Dedifferentiated amniotic fluid mesenchymal stem cell (primary cell): ENCODE data around the gene FAT2.
"Not testable (repeated sequence)": the region's sequence is repeated elsewhere in the genome, so short reads cannot be mapped to it uniquely, and the experiment has no call there.

ENCODE experiments used
- DNase-seq: peaks from one replicate; pipeline ENCODE4 v3.0.0-alpha.2; 2016; ENCODE audit errors: extremely low spot score

The FAT2 gene

GRCh38 chr5:151581812-151582583, 9.1 kb downstream of the FAT2 start:
- no peak for DNase-seq

- no peak for DNase-seq
Measured at GRCh38 chr5:151581347-151581746, 9.8 kb downstream of the FAT2 start.

- DNase-seq, result no peak
Measured at GRCh38 chr5:151580858-151581257, 10.3 kb downstream of the FAT2 start.

DNA sequence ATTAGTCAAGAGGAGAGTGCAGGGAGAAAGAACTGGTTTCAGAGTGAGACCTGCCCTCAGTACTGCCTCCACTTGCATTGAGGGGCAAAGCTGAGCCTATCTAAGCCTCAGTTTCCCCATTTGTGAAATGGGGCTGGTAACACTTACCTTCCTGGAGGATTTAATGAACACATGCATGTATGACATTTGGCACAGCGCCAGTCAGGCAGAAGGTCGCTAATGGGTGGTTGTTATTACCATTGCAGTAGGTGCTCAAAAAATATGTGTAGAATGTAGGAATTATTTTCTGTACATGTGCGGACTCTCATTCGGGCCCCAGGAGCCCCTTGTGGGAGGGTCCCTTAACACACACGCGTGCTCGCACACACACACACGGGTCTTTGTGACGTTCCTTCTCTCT, 10.9 kb downstream of the FAT2 start:
- no peak for DNase-seq

GRCh38 chr5:151579146-151579545, 12.0 kb downstream of the FAT2 start:
- not testable (repeated sequence) for DNase-seq

- DNase-seq, result no peak
Measured at GRCh38 chr5:151578326-151579025, 12.7 kb downstream of the FAT2 start.

- no peak for DNase-seq
Measured at GRCh38 chr5:151577566-151577965, 13.6 kb downstream of the FAT2 start.

GRCh38 chr5:151574444-151574996, 16.6 kb downstream of the FAT2 start:
- no peak for DNase-seq

- no peak for DNase-seq
Measured at GRCh38 chr5:151572657-151573368, 18.3 kb downstream of the FAT2 start.

DNA sequence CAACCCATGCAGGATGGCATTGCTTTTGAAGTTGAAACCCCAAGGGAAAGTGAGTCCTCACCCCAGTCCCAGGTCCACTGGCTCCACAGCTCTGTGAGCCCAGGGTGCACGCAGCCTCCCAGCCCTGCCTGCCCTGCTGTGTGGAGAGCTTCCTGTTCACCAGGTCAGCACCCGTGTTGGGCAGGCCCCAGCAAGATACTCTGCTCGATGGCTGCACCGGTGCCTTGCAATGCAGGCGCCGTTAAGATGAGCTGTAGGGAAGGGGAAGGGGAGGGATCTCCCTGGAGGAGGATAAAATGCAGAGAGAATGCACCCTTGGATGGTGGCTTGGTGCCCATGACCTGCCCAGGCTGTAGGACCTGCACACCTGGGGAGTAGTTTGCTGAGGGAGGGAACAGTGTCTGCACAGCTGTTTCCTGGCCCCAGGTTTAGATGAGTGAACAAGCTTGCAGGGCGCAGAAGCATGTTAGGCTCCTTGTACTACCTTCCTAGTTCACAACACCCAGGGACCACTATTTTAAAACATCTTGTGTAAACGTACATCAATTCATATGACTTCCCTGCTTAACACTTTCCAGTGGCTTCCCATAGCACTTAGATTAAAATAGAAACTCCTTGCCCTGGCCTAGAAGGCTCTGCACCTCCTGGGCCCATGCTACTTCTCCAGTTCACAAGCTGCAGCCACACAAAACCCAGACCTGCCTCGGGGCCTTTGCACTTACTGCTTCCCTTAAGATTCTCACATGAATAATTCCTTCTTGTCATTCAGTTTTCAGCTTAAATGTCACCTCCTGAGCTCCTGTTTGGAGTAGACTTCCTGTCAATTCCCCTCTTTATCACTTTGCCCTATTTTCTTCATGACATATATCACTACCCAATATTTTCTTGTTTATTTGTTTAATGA, 19.6 kb downstream of the FAT2 start:
- no peak for DNase-seq

DNA sequence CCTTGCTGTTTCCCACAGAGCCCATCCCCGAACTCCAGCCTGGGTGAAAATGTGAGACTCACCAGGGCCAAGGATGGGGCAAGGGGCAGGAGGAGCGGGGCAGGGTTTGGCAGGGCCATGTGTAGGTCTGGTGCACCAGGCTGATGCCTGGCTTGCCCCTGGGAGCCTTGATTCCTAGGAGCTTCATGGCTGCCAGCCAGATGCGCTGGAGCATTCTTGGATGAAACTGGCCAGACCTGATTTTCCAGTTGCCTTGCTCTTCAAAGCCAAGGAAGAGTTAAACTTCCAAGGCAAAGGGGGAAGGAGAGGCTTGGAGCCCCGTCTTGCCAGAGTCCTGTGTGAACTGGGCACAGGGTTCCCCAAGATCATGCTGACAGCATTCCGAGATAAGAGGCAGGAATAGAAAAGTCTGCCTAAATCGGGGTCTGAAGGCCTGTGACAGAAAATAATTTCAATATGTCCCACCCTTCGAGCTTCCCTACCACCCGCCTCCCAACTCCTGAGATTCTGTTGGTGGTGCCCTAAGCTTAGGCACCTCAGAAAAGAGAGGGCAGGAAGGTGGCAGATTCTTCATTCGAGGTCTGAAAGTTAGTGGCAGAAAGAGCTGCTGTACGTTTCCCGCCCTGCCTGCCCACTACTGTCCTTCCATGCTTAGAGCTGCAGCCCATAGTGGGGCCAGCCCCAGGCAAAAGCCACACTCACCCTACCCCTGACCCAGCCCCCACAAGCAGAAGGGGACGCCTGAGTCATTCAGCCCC, 20.4 kb downstream of the FAT2 start:
- no peak for DNase-seq

- DNase-seq, result no peak
Measured at GRCh38 chr5:151570058-151570457, 21.1 kb downstream of the FAT2 start.

- no peak for DNase-seq
Measured at GRCh38 chr5:151569132-151570046, 21.7 kb downstream of the FAT2 start.

GRCh38 chr5:151568036-151568435, 23.1 kb downstream of the FAT2 start:
- DNase-seq, result no peak

DNA sequence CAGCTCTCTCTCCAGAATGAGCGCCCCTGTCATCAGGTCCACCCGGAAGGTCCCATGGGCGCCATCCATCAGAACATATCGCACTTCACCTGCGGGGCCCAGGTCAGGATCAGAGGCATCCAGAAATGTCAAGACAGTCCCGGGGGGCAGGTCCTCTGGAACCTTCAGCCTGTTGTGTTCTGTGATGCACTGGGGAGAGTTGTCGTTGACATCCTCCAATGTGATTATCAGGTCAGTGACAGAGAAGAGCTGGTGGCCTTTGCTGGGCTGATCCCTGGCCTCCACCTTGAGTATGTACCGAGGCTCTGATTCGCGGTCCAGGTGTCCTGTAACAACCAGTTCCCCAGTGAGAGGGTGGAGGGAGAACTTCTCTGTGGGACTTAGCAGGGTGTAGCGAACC, 25.2 kb downstream of the FAT2 start:
- no peak for DNase-seq

GRCh38 chr5:151562019-151562707, 29.0 kb downstream of the FAT2 start:
- DNase-seq, result no peak

DNA sequence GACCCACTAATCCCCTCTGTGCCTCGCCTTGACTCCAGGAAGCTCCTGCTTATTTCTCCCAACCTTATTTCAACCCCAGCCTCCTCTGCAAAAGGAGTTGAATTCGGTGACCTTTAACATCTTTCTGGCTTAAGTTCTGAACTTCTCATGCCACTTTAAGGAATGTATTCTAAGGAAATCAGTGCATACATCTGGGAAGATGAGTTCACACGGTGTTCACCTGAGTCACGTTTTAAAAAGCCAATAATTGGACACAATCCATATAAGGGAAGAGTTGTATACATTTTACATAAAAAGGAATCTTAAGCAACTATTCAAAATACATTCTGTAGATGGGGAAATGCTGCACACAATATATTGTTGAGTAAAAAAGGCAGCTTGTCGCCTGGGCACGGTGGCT, 33.2 kb downstream of the FAT2 start:
- DNase-seq, result no peak

DNA sequence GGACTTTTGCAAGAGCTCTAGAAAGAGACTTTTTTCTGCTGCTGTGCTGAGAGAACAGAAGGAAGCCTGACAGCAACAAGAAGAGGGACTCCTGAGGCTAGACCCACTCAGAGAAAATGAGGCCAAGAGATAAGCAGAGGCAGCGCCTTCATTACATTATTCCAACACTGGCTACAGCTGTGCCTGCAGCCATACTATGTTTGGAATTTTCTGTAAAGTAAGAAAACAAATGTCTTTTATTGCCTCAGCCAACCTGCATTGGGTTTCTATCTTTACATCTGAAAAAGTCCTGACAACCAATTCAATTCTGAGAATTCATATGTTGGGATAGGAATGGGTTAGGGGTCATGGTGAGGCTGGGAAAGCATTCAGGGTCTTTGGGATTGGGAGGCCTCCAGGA, 33.7 kb downstream of the FAT2 start:
- DNase-seq, result no peak

DNA sequence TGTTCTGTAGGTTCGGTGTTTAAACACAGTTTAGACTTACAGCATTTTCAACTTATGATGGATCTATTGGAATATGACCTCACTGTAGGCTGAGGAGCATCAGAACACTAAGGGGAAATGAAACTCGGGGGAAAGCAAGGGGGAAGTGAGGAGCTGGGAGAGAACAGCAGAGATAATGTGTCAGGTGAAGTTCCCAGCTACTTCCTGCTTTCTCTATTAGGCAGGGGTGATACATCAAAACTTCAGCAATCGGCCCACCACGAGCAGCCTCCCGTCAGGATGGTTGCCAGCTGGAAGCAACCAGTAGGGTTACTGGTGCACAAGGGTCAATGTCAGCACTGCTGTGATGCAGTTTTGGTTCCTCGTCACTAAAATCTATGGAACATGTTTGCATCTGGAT, 34.3 kb downstream of the FAT2 start:
- no peak for DNase-seq
